OCI-LY7 (cell line): ENCODE data around the gene TAS2R40.

Source experiments
- CTCF ChIP-seq: fragments of 200-600 bp; sonication (generic); conservative IDR thresholded peaks from 2 replicates; pipeline ENCODE4 v1.5.1; 2014; ENCODE audit warnings: mild to moderate bottlenecking, antibody characterized with exemption, low read length, moderate library complexity, mixed read lengths
- EZH2phosphoT487 ChIP-seq: fragments of 200-600 bp; sonication (generic); IDR thresholded peaks from 2 replicates; pipeline ENCODE4 v1.6.1; 2018; ENCODE audit warnings: low read depth, borderline replicate concordance, mild to moderate bottlenecking, mixed run types, antibody characterized with exemption, low read length, moderate library complexity, mixed read lengths

DNA sequence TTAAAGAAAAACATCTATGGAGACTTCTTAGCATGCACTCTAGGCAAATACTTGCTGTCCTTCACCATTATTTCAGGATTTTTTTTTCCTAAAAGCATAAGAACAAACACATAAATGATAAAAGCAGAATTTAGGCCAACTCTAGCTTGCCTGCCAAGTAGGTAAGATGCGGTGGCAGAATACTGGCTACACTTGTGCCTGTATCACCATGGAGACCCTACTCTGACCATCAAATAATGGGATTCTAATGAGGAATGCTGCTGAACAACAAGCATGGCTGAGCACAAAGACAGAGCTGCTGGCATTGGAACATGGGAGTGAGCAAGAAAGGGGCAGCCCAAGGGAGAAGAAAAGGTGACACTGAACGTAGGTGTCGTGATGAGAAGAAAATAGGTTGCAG lies 18.5 kb upstream of the TAS2R40 start:
- TF ChIP-seq EZH2phosphoT487 (no peak), CTCF (no peak)
